K562 (cell line): ENCODE data around the gene STX2. TPM values are rescaled to one million over a fixed set of nuclear protein-coding genes. Genes with fewer than 3 reads are reported as not detected.

Experiments used
- ATAC-seq: fragments of 200-7000 bp; cut with Tn5 transposase; 3 replicates; pipeline ENCODE4 v1.9.1; 2020; ENCODE audit warnings: moderate library complexity
- BruUV-seq: library from RNA; stranded (reverse); fragments of 400-500 nt; replicated peaks from 2 replicates; lab custom pipeline; 2021; lab: Mats Ljungman, UMichigan
- CTCF ChIA-PET: fragments of 300-600 bp; formaldehyde crosslinking; extraction: SDS; loops from one replicate; lab custom pipeline; 2021; ENCODE audit warnings: low intra/inter-chr PET ratio; lab: Yijun Ruan, JAX
- POLR2A ChIA-PET: fragments of 300-600, 350-650 bp; sonication (Branson Sonifier 250); formaldehyde crosslinking; extraction: SDS; loops from one replicate; lab custom pipeline; 2021; ENCODE audit warnings: antibody characterized with exemption, inconsistent platforms; lab: Yijun Ruan, JAX
- DNase-seq, 4 experiments: peaks; one replicate each; pipeline versions ENCODE4 v3.0.0 to v3.0.0-alpha.2; 2011 to 2018; ENCODE audit warnings: low spot score in 3 of 4, mixed read lengths in 3 of 4; ENCODE audit errors: extremely low read depth in 1 of 4
- FAIRE-seq: peaks from 2 replicates; lab custom pipeline; 2011; peaks lifted over from hg19 to GRCh38; lab: Jason Lieb, UNC
- H2AFZ ChIP-seq: 2 replicates; pipeline ENCODE4 v1.6.0; 2011; ENCODE audit warnings: low read depth, low read length, control low read depth, inconsistent platforms
- H3K27ac ChIP-seq: fragments of 200-600 bp; 3 replicates; pipeline ENCODE4 v1.8.0; 2011; ENCODE audit warnings: low read depth, mild to moderate bottlenecking, control low read depth, inconsistent platforms, low read length, moderate library complexity, mixed read lengths; ENCODE audit errors: extremely low read depth
- H3K27me3 ChIP-seq, 2 experiments: fragments of 300-600 bp in 1 of 2; 2 replicates in 1 of 2; 3 replicates in 1 of 2; pipeline versions ENCODE4 v1.6.0 to v1.8.0; 2011; ENCODE audit warnings: inconsistent platforms in 2 of 2, low read length in 2 of 2, mild to moderate bottlenecking in 1 of 2, mixed read lengths in 1 of 2, moderate library complexity in 1 of 2; ENCODE audit not compliant: control insufficient read depth in 2 of 2, insufficient read depth in 2 of 2
- H3K36me3 ChIP-seq: fragments of 300-600 bp; 3 replicates; pipeline ENCODE4 v1.8.0; 2011; ENCODE audit warnings: mild to moderate bottlenecking, low read length, inconsistent platforms; ENCODE audit not compliant: control insufficient read depth, insufficient read depth
- H3K4me1 ChIP-seq, 2 experiments: fragments of 200-600 bp in 1 of 2; replicated peaks in 1 of 2; 2 replicates in 1 of 2; 3 replicates in 1 of 2; pipeline versions ENCODE4 v1.5.1 to v1.8.0; 2011; ENCODE audit warnings: inconsistent platforms in 2 of 2, low read length in 2 of 2, mild to moderate bottlenecking in 1 of 2, mixed read lengths in 1 of 2, moderate library complexity in 1 of 2; ENCODE audit not compliant: control insufficient read depth in 2 of 2, insufficient read depth in 2 of 2
- H3K4me2 ChIP-seq: 2 replicates; pipeline ENCODE4 v1.6.1; 2011; ENCODE audit warnings: low read length, control low read depth, inconsistent platforms, mixed read lengths; ENCODE audit not compliant: insufficient read depth
- H3K4me3 ChIP-seq: fragments of 200-600 bp; sonication (generic), shearing (Covaris generic); 2 replicates; pipeline ENCODE4 v1.5.1; 2016; ENCODE audit warnings: control low read depth, inconsistent platforms
- H3K79me2 ChIP-seq: fragments of 200-600 bp; 3 replicates; pipeline ENCODE4 v1.8.0; 2011; ENCODE audit warnings: low read length, inconsistent platforms; ENCODE audit not compliant: control insufficient read depth, insufficient read depth
- H3K9ac ChIP-seq, 2 experiments: 2 replicates each; pipeline versions ENCODE4 v1.6.0 to v1.6.1; 2011; ENCODE audit warnings: low read depth in 2 of 2, low read length in 2 of 2, control low read depth in 1 of 2, inconsistent platforms in 1 of 2, mild to moderate bottlenecking in 1 of 2, mixed read lengths in 1 of 2; ENCODE audit not compliant: insufficient read depth in 1 of 2
- H3K9me1 ChIP-seq: one replicate; pipeline ENCODE4 v1.6.0; 2011; ENCODE audit warnings: inconsistent platforms, mild to moderate bottlenecking, low read length, moderate library complexity; ENCODE audit not compliant: control insufficient read depth, insufficient read depth
- H3K9me3 ChIP-seq: replicated peaks from 2 replicates; pipeline ENCODE4 v1.5.1; 2011; ENCODE audit warnings: low read depth, low read length, inconsistent platforms; ENCODE audit not compliant: control insufficient read depth, insufficient read depth
- H4K20me1 ChIP-seq: replicated peaks from 2 replicates; pipeline ENCODE4 v1.6.1; 2011; ENCODE audit warnings: low read length, inconsistent platforms, mixed read lengths; ENCODE audit not compliant: control insufficient read depth, insufficient read depth
- BRD9 ChIP-seq: fragments of 450-650 bp; IDR thresholded peaks from 2 replicates; pipeline ENCODE4 v1.6.1; 2018; ENCODE audit warnings: low read depth; ENCODE audit not compliant: partially characterized antibody
- DACH1 ChIP-seq: fragments of 450-650 bp; IDR thresholded peaks from 2 replicates; pipeline ENCODE4 v1.6.1; 2018; ENCODE audit not compliant: partially characterized antibody
- ELF2 ChIP-seq: fragments of 250-450 bp; sonication (Bioruptor Pico); IDR thresholded peaks from 2 replicates; pipeline ENCODE4 v1.5.0; 2021; ENCODE audit warnings: mild to moderate bottlenecking
- FOXK2 ChIP-seq, 2 experiments: fragments of 450-650 bp; IDR thresholded peaks in 1 of 2; conservative IDR thresholded peaks in 1 of 2; 2 replicates each; pipeline ENCODE4 v1.6.1; 2016; ENCODE audit warnings: low read depth in 2 of 2, mild to moderate bottlenecking in 1 of 2
- NRF1 ChIP-seq, 2 experiments: fragments of 450-650 bp; IDR thresholded peaks in 1 of 2; conservative IDR thresholded peaks in 1 of 2; 2 replicates each; pipeline ENCODE4 v1.6.1; 2014; ENCODE audit warnings: mild to moderate bottlenecking in 2 of 2
- RB1 ChIP-seq: fragments of 450-650 bp; IDR thresholded peaks from 2 replicates; pipeline ENCODE4 v1.6.1; 2017; ENCODE audit warnings: low read depth, mild to moderate bottlenecking
- SPI1 ChIP-seq: IDR thresholded peaks from 2 replicates; pipeline ENCODE4 v1.6.1; 2011; ENCODE audit warnings: low read depth, low read length, control low read depth, borderline replicate concordance
- ZFP1 ChIP-seq: fragments of 450-650 bp; formaldehyde crosslinking; IDR thresholded peaks from 2 replicates; pipeline ENCODE4 v1.4.0; 2020; ENCODE audit warnings: mild to moderate bottlenecking, mixed read lengths
- ZKSCAN3 ChIP-seq: fragments of 250-450 bp; sonication (Bioruptor Pico); IDR thresholded peaks from 2 replicates; pipeline ENCODE4 v1.4.0; 2020
- ZNF146 ChIP-seq: IDR thresholded peaks from one replicate; pipeline ENCODE4 v1.6.1; 2018; ENCODE audit warnings: missing compliant biosample characterization; ENCODE audit not compliant: unreplicated experiment
- WGBS: fragments of 100-300 bp; shearing (Covaris generic); methylation state at CpG from one replicate; pipeline ENCODE4 v1.1.6; 2016; ENCODE audit warnings: low coverage, mixed read lengths; ENCODE audit not compliant: insufficient coverage; ENCODE audit errors: missing lambda C conversion rate; 5-methylcytosine and 5-hydroxymethylcytosine counted together
- in situ Hi-C: fragments of 300-500 bp; cut with MboI; formaldehyde crosslinking; loops from 4 replicates; pipeline ENCODE4 v1.15.0; 2018; ENCODE audit warnings: inconsistent platforms, mixed read lengths
- intact Hi-C: fragments of 100-400 bp; cut with micrococcal nuclease; formaldehyde crosslinking; loops from 2 replicates; pipeline ENCODE4 v1.14.2; 2022
- polyA plus RNA-seq, 8 experiments: library from polyadenylated mRNA; depleted of rRNA in 4 of 8; stranded (reverse) in 5 of 8; unstranded in 3 of 8; fragments of >200 nt; fragmentation: Nextera tagmentation in 2 of 8; fragmentation: Illumina TruSeq in 1 of 8; extraction: Ambion mirVana in 2 of 8; extraction: Trizol in 1 of 8; gene quantifications; 2 replicates each; pipeline versions ENCODE4 v1.2.1 to v1.2.3, GENCODE V29; 2011 to 2014; ENCODE audit warnings: inconsistent platforms in 1 of 8, missing spikeins in 1 of 8
- total RNA-seq, 7 experiments: library from RNA; depleted of rRNA in 6 of 7; stranded (reverse); fragments of >200 nt in 6 of 7; fragmentation: Illumina TruSeq in 2 of 7; extraction: Trizol in 2 of 7; gene quantifications; 2 replicates each; pipeline versions ENCODE4 v1.2.1 to v1.2.3, GENCODE V29; 2011 to 2021; ENCODE audit warnings: low replicate concordance in 1 of 7
- TF ChIP-seq, protein P1 (sequence below): fragments of 200-800 bp; sonication (Bioruptor generic); IDR thresholded peaks from 2 replicates; pipeline ENCODE4 v1.6.1; 2016; ENCODE audit warnings: missing genetic modification characterization, missing compliant biosample characterization

Gene STX2
- total and polyA plus RNA-seq, 9 of the 15 experiments (the other 6 are each of a cell fraction or from before 2014, with no cell fraction given), result 22.2 to 54.6 (median 30.8) TPM

DNA sequence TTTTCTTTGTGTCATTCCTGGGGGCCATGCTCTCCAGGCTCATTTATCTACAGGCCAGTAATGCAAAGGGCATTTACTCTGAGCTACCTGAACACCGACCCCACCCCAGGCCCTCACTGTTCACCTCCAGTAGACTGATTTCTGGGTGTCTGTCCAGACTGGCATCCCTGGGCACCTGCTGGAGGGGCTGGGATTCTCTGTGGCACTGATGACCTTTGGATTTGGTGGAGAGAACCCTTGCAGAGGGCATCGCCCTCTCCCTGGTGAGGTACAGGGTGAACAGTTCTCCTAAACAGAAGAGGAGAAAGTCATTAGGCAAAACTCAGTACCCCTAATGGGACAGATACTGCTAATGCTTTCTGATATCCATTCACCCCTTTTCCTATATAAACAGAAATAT, 95.9 kb downstream of the STX2 start:
- in situ Hi-C loops (loop anchor here (25.0 kb wide), 1 partner anchor 706 kb away; no protein-coding TSS in a partner anchor), intact Hi-C loops (loop anchor here (10.0 kb wide), 1 partner anchor 338 kb away; no protein-coding TSS in a partner anchor)
- 0% methylated on average over 2 of the region's 2 CpGs for WGBS
- CTCF ChIA-PET, result no interaction called here
- Histone ChIP-seq H3K36me3 (no peaks in the 10 kb centered on the region), H4K20me1 (no peaks in the 10 kb centered on the region), H3K27ac (no peak overlapping the region), H3K4me1 (no peaks in the 10 kb centered on the region), H3K4me3 (no peak overlapping the region), H3K9me3 (no peaks in the 10 kb centered on the region), H3K9me1 (no peaks in the 10 kb centered on the region), H3K9ac (no peak overlapping the region), H3K4me2 (no peak overlapping the region), H2AFZ (no peak overlapping the region), H3K79me2 (no peaks in the 10 kb centered on the region), H3K27me3 (peaks cover 0 to 12% of the 10 kb centered on the region in 2 experiments; a peak in 2 of 5 replicates)
- DNase-seq, result no peak
- POLR2A ChIA-PET, result no interaction called here
- no peak for ATAC-seq
- no peak for FAIRE-seq
- TF ChIP-seq BRD9 (no peak), FOXK2 (conservative IDR thresholded peaks at IDR 0.05 in 1 of 2, IDR thresholded peaks at IDR 0.05 in 1 of 2; ENCODE audit: low read depth in 2 of 2) (no peak), RB1 (no peak), ELF2 (no peak)
- BruUV-seq, result no TSS peak

DNA sequence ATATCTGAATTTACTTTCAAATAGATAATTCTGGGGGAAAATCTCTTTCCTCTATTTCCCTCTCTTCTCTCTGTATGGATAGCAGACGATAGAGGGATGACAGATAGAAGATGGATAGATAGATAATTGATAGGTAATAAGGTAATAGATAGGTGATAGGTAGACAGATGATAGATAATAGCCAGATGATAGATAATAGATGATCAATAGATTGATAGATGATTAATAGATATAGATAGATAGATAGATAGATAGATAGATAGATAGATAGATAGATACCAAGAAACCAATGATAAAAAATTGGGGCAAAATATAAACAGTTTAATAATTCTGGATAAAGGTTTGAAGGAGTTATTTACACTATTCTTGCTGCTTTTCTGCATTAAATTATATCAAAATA, 96.3 kb downstream of the STX2 start:
- Histone ChIP-seq H3K4me3 (no peak overlapping the region), H3K27ac (no peak overlapping the region), H3K9me1 (no peaks in the 10 kb centered on the region), H3K4me1 (no peaks in the 10 kb centered on the region), H3K4me2 (no peak overlapping the region), H3K36me3 (no peaks in the 10 kb centered on the region), H3K27me3 (peaks cover under 1 to 11% of the 10 kb centered on the region in 2 experiments; a peak in 3 of 5 replicates), H4K20me1 (no peaks in the 10 kb centered on the region), H3K9me3 (no peaks in the 10 kb centered on the region), H3K9ac (no peak overlapping the region), H2AFZ (no peak overlapping the region), H3K79me2 (no peaks in the 10 kb centered on the region)
- WGBS, result 0% methylated on average over 1 of the region's 1 CpG
- DNase-seq, result no peak
- no TSS peak for BruUV-seq
- in situ Hi-C loops (loop anchor here (25.0 kb wide), 1 partner anchor 705 kb away; no protein-coding TSS in a partner anchor), intact Hi-C loops (loop anchor here (10.0 kb wide), 1 partner anchor 338 kb away; no protein-coding TSS in a partner anchor)
- ChIA-PET POLR2A (no interaction called here), CTCF (no interaction called here)
- ATAC-seq, result no peak
- FAIRE-seq, result no peak
- TF ChIP-seq ZNF146 (CRISPR knock-in tag) (no peak), NRF1 (conservative IDR thresholded peaks at IDR 0.05 in 1 of 2, IDR thresholded peaks at IDR 0.05 in 1 of 2) (no peak), DACH1 (peak; percentile 94), ZKSCAN3 (CRISPR knock-in tag) (no peak), SPI1 (no peak), ZFP1 (CRISPR knock-in tag) (no peak)
- TF ChIP-seq, protein P1, sequence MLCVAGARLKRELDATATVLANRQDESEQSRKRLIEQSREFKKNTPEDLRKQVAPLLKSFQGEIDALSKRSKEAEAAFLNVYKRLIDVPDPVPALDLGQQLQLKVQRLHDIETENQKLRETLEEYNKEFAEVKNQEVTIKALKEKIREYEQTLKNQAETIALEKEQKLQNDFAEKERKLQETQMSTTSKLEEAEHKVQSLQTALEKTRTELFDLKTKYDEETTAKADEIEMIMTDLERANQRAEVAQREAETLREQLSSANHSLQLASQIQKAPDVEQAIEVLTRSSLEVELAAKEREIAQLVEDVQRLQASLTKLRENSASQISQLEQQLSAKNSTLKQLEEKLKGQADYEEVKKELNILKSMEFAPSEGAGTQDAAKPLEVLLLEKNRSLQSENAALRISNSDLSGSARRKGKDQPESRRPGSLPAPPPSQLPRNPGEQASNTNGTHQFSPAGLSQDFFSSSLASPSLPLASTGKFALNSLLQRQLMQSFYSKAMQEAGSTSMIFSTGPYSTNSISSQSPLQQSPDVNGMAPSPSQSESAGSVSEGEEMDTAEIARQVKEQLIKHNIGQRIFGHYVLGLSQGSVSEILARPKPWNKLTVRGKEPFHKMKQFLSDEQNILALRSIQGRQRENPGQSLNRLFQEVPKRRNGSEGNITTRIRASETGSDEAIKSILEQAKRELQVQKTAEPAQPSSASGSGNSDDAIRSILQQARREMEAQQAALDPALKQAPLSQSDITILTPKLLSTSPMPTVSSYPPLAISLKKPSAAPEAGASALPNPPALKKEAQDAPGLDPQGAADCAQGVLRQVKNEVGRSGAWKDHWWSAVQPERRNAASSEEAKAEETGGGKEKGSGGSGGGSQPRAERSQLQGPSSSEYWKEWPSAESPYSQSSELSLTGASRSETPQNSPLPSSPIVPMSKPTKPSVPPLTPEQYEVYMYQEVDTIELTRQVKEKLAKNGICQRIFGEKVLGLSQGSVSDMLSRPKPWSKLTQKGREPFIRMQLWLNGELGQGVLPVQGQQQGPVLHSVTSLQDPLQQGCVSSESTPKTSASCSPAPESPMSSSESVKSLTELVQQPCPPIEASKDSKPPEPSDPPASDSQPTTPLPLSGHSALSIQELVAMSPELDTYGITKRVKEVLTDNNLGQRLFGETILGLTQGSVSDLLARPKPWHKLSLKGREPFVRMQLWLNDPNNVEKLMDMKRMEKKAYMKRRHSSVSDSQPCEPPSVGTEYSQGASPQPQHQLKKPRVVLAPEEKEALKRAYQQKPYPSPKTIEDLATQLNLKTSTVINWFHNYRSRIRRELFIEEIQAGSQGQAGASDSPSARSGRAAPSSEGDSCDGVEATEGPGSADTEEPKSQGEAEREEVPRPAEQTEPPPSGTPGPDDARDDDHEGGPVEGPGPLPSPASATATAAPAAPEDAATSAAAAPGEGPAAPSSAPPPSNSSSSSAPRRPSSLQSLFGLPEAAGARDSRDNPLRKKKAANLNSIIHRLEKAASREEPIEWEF (CRISPR knock-in tag), result peak; percentile 92
